ENCODE results near the gene LYL1. TPM values are rescaled to one million over a fixed set of nuclear protein-coding genes. Genes with fewer than 3 reads are reported as not detected.

Gene LYL1
- total and polyA plus RNA-seq, 2 of the 13 experiments (the other 11 are each of a cell fraction or from before 2014, with no cell fraction given), result 0.75 to 0.92 TPM

DNA sequence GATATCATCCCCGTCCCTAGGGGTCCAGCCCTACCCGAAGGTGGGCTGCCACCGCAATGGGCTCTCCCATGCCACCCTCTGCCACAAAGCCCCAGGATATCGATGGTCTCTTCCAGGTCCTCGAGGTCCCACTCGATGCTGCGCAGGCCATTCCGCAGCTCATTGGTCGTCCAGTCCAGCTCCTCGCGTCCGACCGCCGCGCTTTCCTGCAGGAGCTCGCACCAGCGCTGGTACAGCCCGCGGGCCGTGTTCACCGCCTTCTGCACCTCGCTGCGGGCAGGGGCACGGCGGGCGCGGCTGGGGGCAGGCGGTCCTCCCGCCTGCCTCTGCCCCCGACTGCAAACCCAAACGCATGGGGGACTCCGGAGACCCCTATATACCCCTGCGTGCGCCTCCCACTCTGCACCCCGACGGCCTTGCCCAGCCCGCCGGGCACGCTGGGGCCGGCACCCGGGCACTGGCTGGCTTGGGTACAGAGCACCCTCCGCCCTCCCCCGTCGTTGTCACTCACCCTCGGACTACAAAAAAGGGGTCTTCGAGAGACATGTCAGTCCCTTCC lies 47.0 kb upstream of the LYL1 start (continued):
- no peak for TF ChIP-seq MATR3 (CRISPR knock-in tag; IDR thresholded peaks at IDR 0.05)
- TF ChIP-seq, protein P1, sequence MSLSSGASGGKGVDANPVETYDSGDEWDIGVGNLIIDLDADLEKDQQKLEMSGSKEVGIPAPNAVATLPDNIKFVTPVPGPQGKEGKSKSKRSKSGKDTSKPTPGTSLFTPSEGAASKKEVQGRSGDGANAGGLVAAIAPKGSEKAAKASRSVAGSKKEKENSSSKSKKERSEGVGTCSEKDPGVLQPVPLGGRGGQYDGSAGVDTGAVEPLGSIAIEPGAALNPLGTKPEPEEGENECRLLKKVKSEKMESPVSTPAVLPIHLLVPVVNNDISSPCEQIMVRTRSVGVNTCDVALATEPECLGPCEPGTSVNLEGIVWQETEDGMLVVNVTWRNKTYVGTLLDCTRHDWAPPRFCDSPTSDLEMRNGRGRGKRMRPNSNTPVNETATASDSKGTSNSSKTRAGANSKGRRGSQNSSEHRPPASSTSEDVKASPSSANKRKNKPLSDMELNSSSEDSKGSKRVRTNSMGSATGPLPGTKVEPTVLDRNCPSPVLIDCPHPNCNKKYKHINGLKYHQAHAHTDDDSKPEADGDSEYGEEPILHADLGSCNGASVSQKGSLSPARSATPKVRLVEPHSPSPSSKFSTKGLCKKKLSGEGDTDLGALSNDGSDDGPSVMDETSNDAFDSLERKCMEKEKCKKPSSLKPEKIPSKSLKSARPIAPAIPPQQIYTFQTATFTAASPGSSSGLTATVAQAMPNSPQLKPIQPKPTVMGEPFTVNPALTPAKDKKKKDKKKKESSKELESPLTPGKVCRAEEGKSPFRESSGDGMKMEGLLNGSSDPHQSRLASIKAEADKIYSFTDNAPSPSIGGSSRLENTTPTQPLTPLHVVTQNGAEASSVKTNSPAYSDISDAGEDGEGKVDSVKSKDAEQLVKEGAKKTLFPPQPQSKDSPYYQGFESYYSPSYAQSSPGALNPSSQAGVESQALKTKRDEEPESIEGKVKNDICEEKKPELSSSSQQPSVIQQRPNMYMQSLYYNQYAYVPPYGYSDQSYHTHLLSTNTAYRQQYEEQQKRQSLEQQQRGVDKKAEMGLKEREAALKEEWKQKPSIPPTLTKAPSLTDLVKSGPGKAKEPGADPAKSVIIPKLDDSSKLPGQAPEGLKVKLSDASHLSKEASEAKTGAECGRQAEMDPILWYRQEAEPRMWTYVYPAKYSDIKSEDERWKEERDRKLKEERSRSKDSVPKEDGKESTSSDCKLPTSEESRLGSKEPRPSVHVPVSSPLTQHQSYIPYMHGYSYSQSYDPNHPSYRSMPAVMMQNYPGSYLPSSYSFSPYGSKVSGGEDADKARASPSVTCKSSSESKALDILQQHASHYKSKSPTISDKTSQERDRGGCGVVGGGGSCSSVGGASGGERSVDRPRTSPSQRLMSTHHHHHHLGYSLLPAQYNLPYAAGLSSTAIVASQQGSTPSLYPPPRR (CRISPR knock-in tag; IDR thresholded peaks at IDR 0.05; ENCODE audit: borderline replicate concordance), result no peak
- TF ChIP-seq HNRNPUL1 (IDR thresholded peaks at IDR 0.05; ENCODE audit: low read depth, low read length), result no peak
- no peak for TF ChIP-seq ZFYVE20 (CRISPR knock-in tag; IDR thresholded peaks at IDR 0.05; ENCODE audit: borderline replicate concordance, low read depth)
- peak; percentile 19 to 51; a peak in 2 of 4 replicates for TF ChIP-seq POLR2A (IDR thresholded peaks at IDR 0.05; ENCODE audit: insufficient read depth in 1 of 2, low read depth in 2 of 2, low read length in 2 of 2)
- TF ChIP-seq, protein P2, sequence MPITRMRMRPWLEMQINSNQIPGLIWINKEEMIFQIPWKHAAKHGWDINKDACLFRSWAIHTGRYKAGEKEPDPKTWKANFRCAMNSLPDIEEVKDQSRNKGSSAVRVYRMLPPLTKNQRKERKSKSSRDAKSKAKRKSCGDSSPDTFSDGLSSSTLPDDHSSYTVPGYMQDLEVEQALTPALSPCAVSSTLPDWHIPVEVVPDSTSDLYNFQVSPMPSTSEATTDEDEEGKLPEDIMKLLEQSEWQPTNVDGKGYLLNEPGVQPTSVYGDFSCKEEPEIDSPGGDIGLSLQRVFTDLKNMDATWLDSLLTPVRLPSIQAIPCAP (CRISPR knock-in tag; IDR thresholded peaks at IDR 0.05; ENCODE audit: low read depth), result no peak
- TF ChIP-seq RARA (CRISPR knock-in tag; IDR thresholded peaks at IDR 0.05), result peak; percentile 21; the same call in 1 of the 2 replicates
- TF ChIP-seq, protein P3, sequence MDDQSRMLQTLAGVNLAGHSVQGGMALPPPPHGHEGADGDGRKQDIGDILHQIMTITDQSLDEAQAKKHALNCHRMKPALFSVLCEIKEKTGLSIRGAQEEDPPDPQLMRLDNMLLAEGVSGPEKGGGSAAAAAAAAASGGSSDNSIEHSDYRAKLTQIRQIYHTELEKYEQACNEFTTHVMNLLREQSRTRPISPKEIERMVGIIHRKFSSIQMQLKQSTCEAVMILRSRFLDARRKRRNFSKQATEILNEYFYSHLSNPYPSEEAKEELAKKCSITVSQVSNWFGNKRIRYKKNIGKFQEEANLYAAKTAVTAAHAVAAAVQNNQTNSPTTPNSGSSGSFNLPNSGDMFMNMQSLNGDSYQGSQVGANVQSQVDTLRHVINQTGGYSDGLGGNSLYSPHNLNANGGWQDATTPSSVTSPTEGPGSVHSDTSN (CRISPR knock-in tag; IDR thresholded peaks at IDR 0.05; ENCODE audit: borderline replicate concordance), result no peak
- TF ChIP-seq, protein P4, sequence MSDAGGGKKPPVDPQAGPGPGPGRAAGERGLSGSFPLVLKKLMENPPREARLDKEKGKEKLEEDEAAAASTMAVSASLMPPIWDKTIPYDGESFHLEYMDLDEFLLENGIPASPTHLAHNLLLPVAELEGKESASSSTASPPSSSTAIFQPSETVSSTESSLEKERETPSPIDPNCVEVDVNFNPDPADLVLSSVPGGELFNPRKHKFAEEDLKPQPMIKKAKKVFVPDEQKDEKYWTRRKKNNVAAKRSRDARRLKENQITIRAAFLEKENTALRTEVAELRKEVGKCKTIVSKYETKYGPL (CRISPR knock-in tag; IDR thresholded peaks at IDR 0.05), result no peak
- TF ChIP-seq ZNF83 (CRISPR knock-in tag; IDR thresholded peaks at IDR 0.05; ENCODE audit: borderline replicate concordance), result no peak; the same call in 1 of the 2 replicates
- 0 out of 2 replicates have a peak, but pooled peaks have one; percentile 0 for TF ChIP-seq ZFP90 (CRISPR knock-in tag; IDR thresholded peaks at IDR 0.05; ENCODE audit: borderline replicate concordance)
- TF ChIP-seq ZNF33B (CRISPR knock-in tag; IDR thresholded peaks at IDR 0.05), result no peak
- peak; percentile 26; the same call in 1 of the 2 replicates for TF ChIP-seq MEIS2 (CRISPR knock-in tag; IDR thresholded peaks at IDR 0.05)
- TF ChIP-seq ISL2 (CRISPR knock-in tag; IDR thresholded peaks at IDR 0.05), result no peak
- 0 out of 2 replicates have a peak, but pooled peaks have one; percentile 29 for TF ChIP-seq ZNF430 (CRISPR knock-in tag; IDR thresholded peaks at IDR 0.05)
- no peak for TF ChIP-seq SMC3 (IDR thresholded peaks at IDR 0.05; ENCODE audit: low read length)
- peak; percentile 85; the same call in 1 of the 2 replicates for TF ChIP-seq HNRNPL (IDR thresholded peaks at IDR 0.05; ENCODE audit: low read depth, low read length)
- TF ChIP-seq GLI4 (CRISPR knock-in tag; IDR thresholded peaks at IDR 0.05; ENCODE audit: borderline replicate concordance), result peak; percentile 67
- no peak for TF ChIP-seq NCOA5 (CRISPR knock-in tag; IDR thresholded peaks at IDR 0.05)
- no peak for TF ChIP-seq ZNF17 (CRISPR knock-in tag; IDR thresholded peaks at IDR 0.05)
- TF ChIP-seq NR2F2 (IDR thresholded peaks at IDR 0.05; ENCODE audit: borderline replicate concordance, low read depth), result no peak
- TF ChIP-seq KMT2A (CRISPR knock-in tag; IDR thresholded peaks at IDR 0.05), result peak; percentile 48; the same call in 1 of the 2 replicates
- TF ChIP-seq ZNF607 (CRISPR knock-in tag; IDR thresholded peaks at IDR 0.05; ENCODE audit: borderline replicate concordance), result no peak; the same call in 1 of the 2 replicates
- no peak for TF ChIP-seq ZNF629 (CRISPR knock-in tag; conservative IDR thresholded peaks at IDR 0.05)
- TF ChIP-seq HCFC1 (IDR thresholded peaks at IDR 0.05; ENCODE audit: low read depth, low read length), result no peak
